ENCODE results near the gene SLC16A2.

- TF ChIP-seq CTCF (conservative IDR thresholded peaks at IDR 0.05; ENCODE audit: low read depth, low read length): no peak
- TF ChIP-seq EZH2 (IDR thresholded peaks at IDR 0.05; ENCODE audit: borderline replicate concordance, low read depth, low read length, poor library complexity, severe bottlenecking): no peak
These were observed 4.8 kb downstream of the SLC16A2 start for GRCh38 chrX:74426071-74426470.
